Activated naive CD4-positive, alpha-beta T cell treated with anti-CD3 and anti-CD28 coated beads, Interleukin-2, amount 50 U/mL, for 16 hours (primary cell): Measurements from ENCODE around the gene PAOX.

Experiments
- DNase-seq: peaks from one replicate; pipeline ENCODE4 v3.0.0-alpha.2; 2020

PAOX gene

GRCh38 chr10:133379152-133379800, at the start of gene PAOX:
Gene PAOX, plus strand, starts transcription at chr10:133379262. Its CDS starts 55 bp downstream, at chr10:133379317.
- DNase-seq, result peak; percentile 59

GRCh38 chr10:133329491-133330202, 49.4 kb upstream of the PAOX start:
- DNase-seq, result peak; percentile 88

- no peak for DNase-seq
Observed at GRCh38 chr10:133332936-133333699, 45.9 kb upstream of the PAOX start.

- no peak for DNase-seq
Observed at GRCh38 chr10:133334503-133335245, 44.4 kb upstream of the PAOX start.

GRCh38 chr10:133335246-133336117, 43.6 kb upstream of the PAOX start:
- peak; percentile 74 for DNase-seq

GRCh38 chr10:133336118-133336576, 42.9 kb upstream of the PAOX start:
- DNase-seq, result no peak

GRCh38 chr10:133336577-133337369, 42.3 kb upstream of the PAOX start, which contains the start of gene CALY:
Gene CALY, minus strand, starts transcription at chr10:133336896. Its CDS starts 7,907 bp downstream, at chr10:133328989.
- peak; percentile 79 for DNase-seq

GRCh38 chr10:133337370-133337725, 41.7 kb upstream of the PAOX start:
- DNase-seq, result no peak

- DNase-seq, result no peak
Observed at GRCh38 chr10:133338080-133339071, 40.7 kb upstream of the PAOX start.

GRCh38 chr10:133339708-133340380, 39.2 kb upstream of the PAOX start:
- no peak for DNase-seq

GRCh38 chr10:133341983-133342382, 37.1 kb upstream of the PAOX start:
- DNase-seq, result no peak

GRCh38 chr10:133342942-133343341, 36.1 kb upstream of the PAOX start:
- no peak for DNase-seq

GRCh38 chr10:133343558-133343957, 35.5 kb upstream of the PAOX start:
- no peak for DNase-seq

GRCh38 chr10:133344236-133344635, 34.8 kb upstream of the PAOX start:
- DNase-seq, result no peak

- DNase-seq, result no peak
Observed at GRCh38 chr10:133346413-133346812, 32.6 kb upstream of the PAOX start.

- no peak for DNase-seq
Observed at GRCh38 chr10:133347710-133348517, 31.1 kb upstream of the PAOX start.

- no peak for DNase-seq
Observed at GRCh38 chr10:133349160-133349568, 29.9 kb upstream of the PAOX start.

- DNase-seq, result no peak
Observed at GRCh38 chr10:133349577-133350011, 29.5 kb upstream of the PAOX start.
